Ovary (tissue), 9 donors: Measurements from ENCODE around the gene SLC6A2. TPM values are rescaled to one million over a fixed set of nuclear protein-coding genes. Genes with fewer than 3 reads are reported as not detected.

Experiments used
- DNase-seq, 5 donors: peaks; one replicate each; pipeline ENCODE4 v3.0.0-alpha.2; 2019 to 2020
- H3K27ac ChIP-seq, 2 donors: fragments of 200-600 bp; one replicate each; pipeline versions ENCODE4 v1.5.1 to v1.8.0; 2019 to 2022
- H3K27me3 ChIP-seq: fragments of 200-600 bp; one replicate; pipeline ENCODE4 v1.8.0; 2022
- H3K36me3 ChIP-seq: fragments of 200-600 bp; sonication (generic); one replicate; pipeline ENCODE4 v1.5.1; 2019
- H3K4me1 ChIP-seq: one replicate; pipeline ENCODE4 v1.8.1; 2013; ENCODE audit warnings: mild to moderate bottlenecking, moderate library complexity; ENCODE audit not compliant: insufficient read depth
- H3K4me3 ChIP-seq: fragments of 200-600 bp; sonication (generic); one replicate; pipeline ENCODE4 v1.5.1; 2017
- H3K9me3 ChIP-seq, 2 donors: fragments of 200-600 bp in 1 of 2; sonication (generic) in 1 of 2; one replicate each; pipeline versions ENCODE4 v1.5.1 to v1.8.1; 2013 to 2019; ENCODE audit warnings: mild to moderate bottlenecking in 1 of 2, moderate library complexity in 1 of 2
- CTCF ChIP-seq, 3 donors: fragments of 450-650 bp in 2 of 3; fragments of 200-600 bp in 1 of 3; IDR thresholded peaks; one replicate each; pipeline versions ENCODE4 v1.5.1 to v1.8.0; 2016 to 2022; ENCODE audit warnings: antibody characterized with exemption in 3 of 3, mild to moderate bottlenecking in 1 of 3
- EP300 ChIP-seq: sonication (generic); formaldehyde crosslinking; IDR thresholded peaks from one replicate; pipeline ENCODE4 v1.6.1; 2017; ENCODE audit warnings: antibody characterized with exemption
- POLR2A ChIP-seq: fragments of 450-650 bp; IDR thresholded peaks from one replicate; pipeline ENCODE4 v1.6.1; 2017; ENCODE audit warnings: antibody characterized with exemption, mild to moderate bottlenecking, moderate library complexity
- WGBS, 3 donors: extraction: QIAGEN DNeasy Blood & Tissue Kit in 1 of 3; methylation state at CpG; one replicate each; pipeline versions ENCODE4 v1.1.5 to v1.1.7; 2013 to 2017; 5-methylcytosine and 5-hydroxymethylcytosine counted together
- intact Hi-C, 4 donors: fragments of 100-400 bp; cut with DNase I; formaldehyde crosslinking; loops; one replicate each; pipeline versions ENCODE4 v1.11.0 to v1.15.1; 2022 to 2023
- polyA plus RNA-seq, 2 donors: library from polyadenylated mRNA; stranded (reverse); fragments of 200-250 nt in 1 of 2; fragments of 350-450 nt in 1 of 2; fragmentation: Illumina TruSeq in 1 of 2; extraction: RNeasy Lipid Tissue Mini Kit (QIAGEN cat#74804) in 1 of 2; gene quantifications; one replicate each; pipeline ENCODE4 v1.2.3, GENCODE V29; 2013 to 2014
- total RNA-seq, 7 donors: library from RNA; depleted of rRNA in 2 of 7; stranded (reverse); fragments of >200 nt in 2 of 7; fragmentation: NEBNext Ultra II Directional in 3 of 7; extraction: Animal tissue kit (Norgen Biotek cat#: 25700) in 3 of 7; gene quantifications; one replicate each; pipeline versions ENCODE4 v1.1.0 to v1.2.4, GENCODE V29; 2016 to 2023
- donor health status: DM: no; HTN: no; CAD: no; lungs with moderate emphysema.
- donor health status: DM: no; HTN: no; CAD: no.
- donor health status: Bipolar disorder and iron deficiency.
- donor health status: DM: yes; HTN: yes; CAD: no.
- donor health status: DM: no; HTN: no; CAD: no.
- donor health status: DM: yes; HTN: yes; CAD: no.

The SLC6A2 gene
- total and polyA plus RNA-seq, 9 donors, result 0.08 to 0.36 (median 0.21) TPM; not detected in 3

GRCh38 chr16:55725055-55725777, 69.4 kb downstream of the SLC6A2 start:
- 60 to 75% (median 66%) methylated on average over 5 of the region's 5 CpGs for WGBS, 3 donors
- Histone ChIP-seq H3K4me3 (no peak overlapping the region), H3K27me3 (no peaks in the 10 kb centered on the region), H3K9me3 (no peaks in the 10 kb centered on the region), H3K4me1 (no peaks in the 10 kb centered on the region), H3K27ac (no peak overlapping the region), H3K36me3 (no peaks in the 10 kb centered on the region)
- DNase-seq, result no peak
- TF ChIP-seq EP300, result no peak
- no peak for TF ChIP-seq POLR2A
- TF ChIP-seq CTCF (IDR thresholded peaks at IDR 0.05), result no peak
- intact Hi-C loops, result no loop called here

- Histone ChIP-seq H3K9me3 (no peaks in the 10 kb centered on the region), H3K4me1 (no peaks in the 10 kb centered on the region), H3K27ac (no peak overlapping the region), H3K27me3 (no peaks in the 10 kb centered on the region), H3K4me3 (no peak overlapping the region), H3K36me3 (no peaks in the 10 kb centered on the region)
- no peak for DNase-seq
- no peak for TF ChIP-seq EP300
- no peak for TF ChIP-seq CTCF (IDR thresholded peaks at IDR 0.05)
- no peak for TF ChIP-seq POLR2A
- intact Hi-C loops, result no loop called here
- 75 to 77% (median 76%) methylated on average over 6 of the region's 6 CpGs for WGBS, 3 donors
These were observed 73.0 kb downstream of the SLC6A2 start for GRCh38 chr16:55728797-55729196.

- Histone ChIP-seq H3K4me3 (no peak overlapping the region), H3K27me3 (no peaks in the 10 kb centered on the region), H3K27ac (no peak overlapping the region), H3K9me3 (no peaks in the 10 kb centered on the region), H3K36me3 (no peaks in the 10 kb centered on the region), H3K4me1 (no peaks in the 10 kb centered on the region)
- no peak for TF ChIP-seq POLR2A
- no peak for TF ChIP-seq EP300
- TF ChIP-seq CTCF (IDR thresholded peaks at IDR 0.05), result no peak
- 60 to 81% (median 70%) methylated on average over 5 of the region's 5 CpGs for WGBS, 3 donors
- no peak for DNase-seq
- intact Hi-C loops, result no loop called here
These were observed 74.3 kb downstream of the SLC6A2 start for GRCh38 chr16:55730115-55730514.

GRCh38 chr16:55732496-55732895, 76.7 kb downstream of the SLC6A2 start:
- Histone ChIP-seq H3K4me3 (no peak overlapping the region), H3K4me1 (no peaks in the 10 kb centered on the region), H3K27ac (no peak overlapping the region), H3K27me3 (no peaks in the 10 kb centered on the region), H3K36me3 (no peaks in the 10 kb centered on the region), H3K9me3 (no peaks in the 10 kb centered on the region)
- WGBS, 3 donors, result 60 to 77% (median 73%) methylated on average over 2 of the region's 2 CpGs
- no peak for TF ChIP-seq EP300
- no peak for TF ChIP-seq CTCF (IDR thresholded peaks at IDR 0.05)
- no peak for TF ChIP-seq POLR2A
- intact Hi-C loops, result no loop called here
- DNase-seq, result no peak
